Measurements from ENCODE around the gene MUC22.

DNA sequence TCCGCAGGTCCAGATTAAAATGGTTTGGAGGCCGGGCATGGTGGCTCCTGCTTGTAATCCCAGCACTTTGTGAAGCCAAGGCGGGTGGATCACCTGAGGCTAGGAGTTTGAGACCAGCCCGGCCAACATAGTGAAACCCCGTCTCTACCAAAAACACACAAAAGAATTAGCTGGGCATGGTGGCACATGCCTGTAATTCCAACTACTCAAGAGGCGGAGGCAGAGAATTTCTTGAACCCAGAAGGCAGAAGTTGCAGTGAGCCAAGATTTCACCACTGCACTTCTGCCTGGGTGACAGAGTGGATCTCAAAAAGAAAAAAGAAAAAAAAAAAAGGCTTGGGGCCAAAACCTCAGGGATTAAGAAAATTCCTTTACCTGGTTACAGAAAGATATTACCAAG, 71.6 kb downstream of the MUC22 start:
- TF ChIP-seq, protein P1, sequence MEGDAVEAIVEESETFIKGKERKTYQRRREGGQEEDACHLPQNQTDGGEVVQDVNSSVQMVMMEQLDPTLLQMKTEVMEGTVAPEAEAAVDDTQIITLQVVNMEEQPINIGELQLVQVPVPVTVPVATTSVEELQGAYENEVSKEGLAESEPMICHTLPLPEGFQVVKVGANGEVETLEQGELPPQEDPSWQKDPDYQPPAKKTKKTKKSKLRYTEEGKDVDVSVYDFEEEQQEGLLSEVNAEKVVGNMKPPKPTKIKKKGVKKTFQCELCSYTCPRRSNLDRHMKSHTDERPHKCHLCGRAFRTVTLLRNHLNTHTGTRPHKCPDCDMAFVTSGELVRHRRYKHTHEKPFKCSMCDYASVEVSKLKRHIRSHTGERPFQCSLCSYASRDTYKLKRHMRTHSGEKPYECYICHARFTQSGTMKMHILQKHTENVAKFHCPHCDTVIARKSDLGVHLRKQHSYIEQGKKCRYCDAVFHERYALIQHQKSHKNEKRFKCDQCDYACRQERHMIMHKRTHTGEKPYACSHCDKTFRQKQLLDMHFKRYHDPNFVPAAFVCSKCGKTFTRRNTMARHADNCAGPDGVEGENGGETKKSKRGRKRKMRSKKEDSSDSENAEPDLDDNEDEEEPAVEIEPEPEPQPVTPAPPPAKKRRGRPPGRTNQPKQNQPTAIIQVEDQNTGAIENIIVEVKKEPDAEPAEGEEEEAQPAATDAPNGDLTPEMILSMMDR (conservative IDR thresholded peaks at IDR 0.05; ENCODE audit: low read depth, low read length) = no peak
- TF ChIP-seq POLR2A (IDR thresholded peaks at IDR 0.05; ENCODE audit: low read depth, low read length) (no peak), CHD1 (IDR thresholded peaks at IDR 0.05; ENCODE audit: low read depth, low read length) (no peak), RFX5 (IDR thresholded peaks at IDR 0.05; ENCODE audit: low read depth, low read length) (no peak), NFE2L2 (IDR thresholded peaks at IDR 0.05; ENCODE audit: low read depth, low read length) (no peak), MXI1 (IDR thresholded peaks at IDR 0.05; ENCODE audit: borderline replicate concordance, low read depth, low read length) (no peak), CEBPB (IDR thresholded peaks at IDR 0.05; ENCODE audit: low read depth, low read length) (no peak), BHLHE40 (IDR thresholded peaks at IDR 0.05; ENCODE audit: low read depth, low read length) (no peak)
- TF ChIP-seq, protein P2, sequence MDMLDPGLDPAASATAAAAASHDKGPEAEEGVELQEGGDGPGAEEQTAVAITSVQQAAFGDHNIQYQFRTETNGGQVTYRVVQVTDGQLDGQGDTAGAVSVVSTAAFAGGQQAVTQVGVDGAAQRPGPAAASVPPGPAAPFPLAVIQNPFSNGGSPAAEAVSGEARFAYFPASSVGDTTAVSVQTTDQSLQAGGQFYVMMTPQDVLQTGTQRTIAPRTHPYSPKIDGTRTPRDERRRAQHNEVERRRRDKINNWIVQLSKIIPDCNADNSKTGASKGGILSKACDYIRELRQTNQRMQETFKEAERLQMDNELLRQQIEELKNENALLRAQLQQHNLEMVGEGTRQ (IDR thresholded peaks at IDR 0.05; ENCODE audit: low read depth, low read length) = no peak
- TF ChIP-seq, protein P3, sequence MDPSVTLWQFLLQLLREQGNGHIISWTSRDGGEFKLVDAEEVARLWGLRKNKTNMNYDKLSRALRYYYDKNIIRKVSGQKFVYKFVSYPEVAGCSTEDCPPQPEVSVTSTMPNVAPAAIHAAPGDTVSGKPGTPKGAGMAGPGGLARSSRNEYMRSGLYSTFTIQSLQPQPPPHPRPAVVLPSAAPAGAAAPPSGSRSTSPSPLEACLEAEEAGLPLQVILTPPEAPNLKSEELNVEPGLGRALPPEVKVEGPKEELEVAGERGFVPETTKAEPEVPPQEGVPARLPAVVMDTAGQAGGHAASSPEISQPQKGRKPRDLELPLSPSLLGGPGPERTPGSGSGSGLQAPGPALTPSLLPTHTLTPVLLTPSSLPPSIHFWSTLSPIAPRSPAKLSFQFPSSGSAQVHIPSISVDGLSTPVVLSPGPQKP (IDR thresholded peaks at IDR 0.05; ENCODE audit: borderline replicate concordance, low read depth, low read length) = no peak

Measured in IMR-90 (cell line).